SH-SY5Y (cell line): Measurements from ENCODE around the gene ZBTB38.

ENCODE experiments used
- GATA2 ChIP-seq: IDR thresholded peaks from 2 replicates; pipeline ENCODE4 v1.6.1; 2011; ENCODE audit warnings: mild to moderate bottlenecking, low read depth, low read length
- GATA3 ChIP-seq: IDR thresholded peaks from 2 replicates; pipeline ENCODE4 v1.6.1; 2011; ENCODE audit warnings: low read depth, mild to moderate bottlenecking, low read length, moderate library complexity

DNA sequence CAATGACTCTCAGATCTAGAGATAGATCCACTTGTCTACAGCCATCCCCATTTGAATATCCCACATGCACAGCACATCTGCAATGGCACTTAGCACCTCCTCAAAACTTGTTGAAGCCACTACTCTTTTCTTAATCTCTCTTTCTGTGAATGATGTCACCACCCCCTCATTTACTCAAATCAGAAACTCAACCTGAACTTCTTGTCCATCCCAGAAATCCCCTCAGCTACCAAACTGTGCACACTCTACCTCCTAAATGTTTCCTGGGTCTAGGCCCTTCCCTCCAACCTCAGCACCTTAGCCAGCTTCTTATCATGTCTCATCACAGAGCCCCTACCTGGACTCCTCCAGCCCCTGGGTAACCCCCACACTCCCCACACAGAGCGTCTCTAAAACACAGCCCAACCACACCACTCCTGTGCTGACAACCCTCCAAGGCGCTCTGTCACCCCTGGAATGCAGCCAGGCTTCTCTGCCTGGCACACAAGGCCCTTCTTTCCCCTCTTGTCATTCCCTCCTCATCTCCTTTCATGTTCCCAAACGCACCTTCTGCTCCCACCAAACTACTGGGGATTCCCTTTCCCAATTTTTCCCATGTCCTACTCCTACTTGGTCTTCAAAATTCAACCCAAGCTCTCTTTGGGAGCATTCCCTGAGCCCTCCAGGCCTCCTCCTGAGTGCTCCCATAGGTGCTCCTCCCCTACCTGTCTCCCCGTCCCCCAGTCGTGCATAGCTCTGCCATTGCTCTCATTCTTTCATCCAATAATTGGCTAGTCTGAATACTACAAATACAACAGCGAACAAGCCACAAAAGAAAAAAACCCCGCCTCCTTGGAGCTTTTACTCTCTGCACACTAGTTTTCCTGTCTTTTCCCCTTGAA, 39.8 kb upstream of the ZBTB38 start:
- TF ChIP-seq GATA2 (no peak), GATA3 (no peak)
